Fibroblast of the aortic adventitia (primary cell): ENCODE data around the gene TEFM. TPM values are rescaled to one million over a fixed set of nuclear protein-coding genes. Genes with fewer than 3 reads are reported as not detected.

Experiments used
- DNase-seq: peaks from one replicate; pipeline ENCODE4 v3.0.0-alpha.2; 2010; ENCODE audit warnings: low read depth
- H3K4me3 ChIP-seq: 2 replicates; pipeline ENCODE4 v1.5.1; 2011; ENCODE audit warnings: low read depth, mild to moderate bottlenecking, control low read depth, low read length, moderate library complexity
- total RNA-seq: library from RNA; depleted of rRNA; stranded (reverse); fragments of >200 nt; gene quantifications from 2 replicates; pipeline ENCODE4 v1.2.3, GENCODE V29; 2012; ENCODE audit warnings: low replicate concordance
- TF ChIP-seq, protein P1 (sequence below): IDR thresholded peaks from 2 replicates; pipeline ENCODE4 v1.5.1; 2011; ENCODE audit warnings: mild to moderate bottlenecking, low read length, control low read depth, inconsistent platforms; ENCODE audit not compliant: insufficient read depth

Gene TEFM, protein sequence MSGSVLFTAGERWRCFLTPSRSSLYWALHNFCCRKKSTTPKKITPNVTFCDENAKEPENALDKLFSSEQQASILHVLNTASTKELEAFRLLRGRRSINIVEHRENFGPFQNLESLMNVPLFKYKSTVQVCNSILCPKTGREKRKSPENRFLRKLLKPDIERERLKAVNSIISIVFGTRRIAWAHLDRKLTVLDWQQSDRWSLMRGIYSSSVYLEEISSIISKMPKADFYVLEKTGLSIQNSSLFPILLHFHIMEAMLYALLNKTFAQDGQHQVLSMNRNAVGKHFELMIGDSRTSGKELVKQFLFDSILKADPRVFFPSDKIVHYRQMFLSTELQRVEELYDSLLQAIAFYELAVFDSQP
- total RNA-seq: 6.1 and 21.0 TPM in 2 replicates

DNA sequence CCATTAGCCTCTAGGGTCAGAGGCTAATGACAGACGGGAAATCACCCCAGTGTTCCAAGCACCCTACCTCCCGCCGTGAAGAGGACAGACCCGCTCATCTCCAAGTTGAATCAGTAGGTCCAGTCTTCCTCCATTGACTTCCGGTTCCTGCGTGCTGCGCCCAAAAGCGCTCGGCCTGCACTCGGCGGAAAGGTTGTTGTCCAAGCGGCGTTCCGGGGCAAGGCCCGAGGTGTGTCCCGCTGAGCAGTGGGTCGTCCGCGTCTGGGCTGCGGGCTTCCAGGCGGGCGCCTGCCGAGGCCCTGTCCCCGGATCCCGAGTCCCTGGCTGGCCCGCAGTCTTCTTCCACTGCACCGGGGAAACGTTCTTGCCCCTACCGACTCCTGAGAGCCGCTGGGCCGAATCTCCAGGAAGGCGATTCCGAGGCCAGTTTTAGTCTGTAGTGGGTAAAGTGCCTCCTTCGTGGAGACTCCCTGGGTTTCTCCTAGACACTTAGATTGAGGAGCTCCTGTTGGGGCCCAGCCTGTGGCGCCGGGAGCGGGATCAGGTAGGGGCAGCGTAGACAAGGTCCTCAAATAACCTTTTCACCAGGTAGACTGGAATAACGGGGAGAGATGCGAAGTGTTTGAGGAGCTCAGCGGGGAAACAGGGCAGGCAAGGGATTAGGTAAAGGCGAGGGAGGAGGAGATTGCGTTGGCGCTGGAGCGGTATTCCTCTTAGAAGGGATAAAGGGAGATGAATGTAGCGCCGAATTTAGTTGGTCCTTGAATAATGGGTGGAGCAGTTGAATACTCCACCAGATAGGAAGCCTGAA lies at the start of gene TEFM:
TSS of gene TEFM (minus strand) at position 138 of the 811 bp plus-strand sequence. CDS start at position 98, 40 bp downstream.
- peak; percentile 93 for DNase-seq
- TF ChIP-seq, protein P1, sequence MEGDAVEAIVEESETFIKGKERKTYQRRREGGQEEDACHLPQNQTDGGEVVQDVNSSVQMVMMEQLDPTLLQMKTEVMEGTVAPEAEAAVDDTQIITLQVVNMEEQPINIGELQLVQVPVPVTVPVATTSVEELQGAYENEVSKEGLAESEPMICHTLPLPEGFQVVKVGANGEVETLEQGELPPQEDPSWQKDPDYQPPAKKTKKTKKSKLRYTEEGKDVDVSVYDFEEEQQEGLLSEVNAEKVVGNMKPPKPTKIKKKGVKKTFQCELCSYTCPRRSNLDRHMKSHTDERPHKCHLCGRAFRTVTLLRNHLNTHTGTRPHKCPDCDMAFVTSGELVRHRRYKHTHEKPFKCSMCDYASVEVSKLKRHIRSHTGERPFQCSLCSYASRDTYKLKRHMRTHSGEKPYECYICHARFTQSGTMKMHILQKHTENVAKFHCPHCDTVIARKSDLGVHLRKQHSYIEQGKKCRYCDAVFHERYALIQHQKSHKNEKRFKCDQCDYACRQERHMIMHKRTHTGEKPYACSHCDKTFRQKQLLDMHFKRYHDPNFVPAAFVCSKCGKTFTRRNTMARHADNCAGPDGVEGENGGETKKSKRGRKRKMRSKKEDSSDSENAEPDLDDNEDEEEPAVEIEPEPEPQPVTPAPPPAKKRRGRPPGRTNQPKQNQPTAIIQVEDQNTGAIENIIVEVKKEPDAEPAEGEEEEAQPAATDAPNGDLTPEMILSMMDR: no peak

DNA sequence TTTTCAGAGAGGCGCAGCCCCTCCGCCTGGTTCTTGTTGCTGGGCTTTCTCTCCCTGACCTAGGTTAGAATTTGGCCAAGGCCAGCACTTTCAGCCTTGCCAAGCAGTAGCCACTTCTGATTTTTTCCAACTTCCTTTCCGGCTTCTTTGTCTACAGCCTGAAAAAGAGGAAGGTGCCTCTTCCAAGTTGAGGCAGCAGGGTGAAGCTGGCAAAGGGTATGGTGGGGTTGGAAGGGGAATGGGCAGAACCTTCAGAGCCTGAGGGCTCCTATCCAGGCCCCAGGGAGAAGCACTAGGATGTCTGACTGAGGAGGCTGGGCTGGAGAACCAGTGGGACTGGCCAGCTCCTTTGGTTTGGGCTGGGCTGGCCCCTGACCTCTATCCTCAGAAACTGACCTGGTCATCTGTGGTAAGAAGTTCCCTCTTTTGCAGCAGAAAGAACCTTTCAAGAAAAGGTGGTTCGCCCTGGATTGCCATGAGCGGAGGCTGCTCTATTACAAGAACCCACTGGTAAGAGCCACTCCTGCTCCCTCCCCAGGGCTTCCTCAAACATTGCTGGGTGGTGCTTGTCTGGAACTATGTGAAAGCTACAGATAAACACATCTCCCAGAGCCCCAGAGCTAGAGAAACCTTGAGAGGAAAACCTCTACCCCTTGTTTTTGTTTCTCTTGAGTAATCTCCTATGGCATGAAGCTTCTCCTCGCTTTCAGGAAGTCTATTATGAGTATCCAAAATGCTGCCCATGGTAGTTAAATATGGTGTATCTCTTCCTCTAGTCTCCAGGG lies 48.2 kb upstream of the TEFM start:
- H3K4me3 ChIP-seq: no peak overlapping the region
- TF ChIP-seq, protein P1: no peak
- DNase-seq: peak; percentile 15

More for the DNA sequence above, at the start of gene TEFM:
- peak within 1 kb of the TSS; percentile 96 for H3K4me3 ChIP-seq

DNA sequence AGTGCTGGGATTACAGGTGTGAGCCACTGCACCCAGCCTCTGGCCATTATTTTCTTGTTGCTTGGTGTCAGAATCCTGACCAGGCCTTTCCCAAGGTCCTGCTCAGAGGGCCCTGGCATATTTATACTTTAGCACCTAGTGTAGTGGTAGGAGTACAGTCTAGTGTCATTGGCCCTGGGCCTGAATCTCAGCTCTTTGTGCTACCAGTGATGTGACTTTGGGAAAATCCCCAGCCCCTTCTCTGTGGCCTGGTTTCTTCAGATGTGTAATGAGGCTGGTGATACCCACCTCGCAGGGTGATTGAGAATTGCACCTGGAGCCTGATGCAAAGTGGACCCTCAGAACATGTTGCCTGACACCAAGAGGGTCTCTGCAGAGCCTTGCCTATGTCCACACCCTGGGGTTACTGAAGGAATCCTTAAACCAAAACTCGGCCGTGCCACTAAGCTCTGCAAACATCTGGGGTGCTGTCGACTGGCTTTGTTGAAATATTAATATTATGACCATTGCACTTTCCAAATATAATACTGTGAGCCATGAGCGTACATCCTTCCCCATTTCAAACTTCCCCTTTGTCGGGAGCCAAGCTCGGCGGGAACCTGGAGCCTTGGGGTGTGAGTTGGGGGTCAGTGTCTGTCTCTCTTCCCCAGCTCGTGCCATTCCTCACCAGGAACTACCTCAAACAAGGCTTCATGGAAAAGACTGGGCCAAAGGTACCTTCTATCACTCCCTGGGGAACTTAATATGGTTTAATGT lies 46.8 kb upstream of the TEFM start:
- no peak for DNase-seq
- TF ChIP-seq, protein P1: no peak
- H3K4me3 ChIP-seq: no peak overlapping the region

DNA sequence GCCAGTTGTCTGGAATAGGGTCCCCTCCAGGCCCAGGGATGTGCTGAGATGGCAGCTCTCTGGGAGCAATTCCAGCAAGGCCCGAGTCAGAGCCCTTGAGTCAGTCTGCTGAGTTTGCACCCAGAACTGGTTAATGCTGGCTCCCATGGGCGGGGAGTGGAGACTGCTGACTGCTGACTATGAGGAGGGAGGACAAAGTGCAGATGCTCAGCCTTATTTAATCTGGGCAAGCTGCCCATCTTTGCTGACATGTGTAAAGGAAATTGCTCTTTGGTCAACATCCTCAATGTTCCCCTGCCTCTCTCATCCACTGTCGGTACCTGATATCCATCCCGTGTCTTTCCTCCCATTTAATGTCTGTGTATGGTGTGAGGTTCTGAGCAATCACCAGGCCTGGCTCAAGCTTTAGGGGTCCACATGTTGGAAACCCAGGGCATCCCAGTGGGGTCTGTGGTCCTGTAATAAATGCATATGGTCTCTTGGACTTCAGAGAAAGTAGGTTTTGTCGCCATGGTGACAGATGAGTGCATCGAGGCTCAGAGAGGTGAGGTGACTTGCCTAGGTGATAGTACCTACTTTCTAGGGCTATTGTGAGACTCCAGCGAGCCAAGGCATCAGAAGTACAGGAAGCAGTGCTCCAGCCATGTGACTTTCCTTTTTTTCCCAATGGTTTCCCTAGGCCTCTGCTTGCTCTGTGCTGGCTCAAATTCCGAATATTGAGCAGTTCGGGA lies 44.8 kb upstream of the TEFM start:
- TF ChIP-seq, protein P1: no peak
- H3K4me3 ChIP-seq: no peak overlapping the region

DNA sequence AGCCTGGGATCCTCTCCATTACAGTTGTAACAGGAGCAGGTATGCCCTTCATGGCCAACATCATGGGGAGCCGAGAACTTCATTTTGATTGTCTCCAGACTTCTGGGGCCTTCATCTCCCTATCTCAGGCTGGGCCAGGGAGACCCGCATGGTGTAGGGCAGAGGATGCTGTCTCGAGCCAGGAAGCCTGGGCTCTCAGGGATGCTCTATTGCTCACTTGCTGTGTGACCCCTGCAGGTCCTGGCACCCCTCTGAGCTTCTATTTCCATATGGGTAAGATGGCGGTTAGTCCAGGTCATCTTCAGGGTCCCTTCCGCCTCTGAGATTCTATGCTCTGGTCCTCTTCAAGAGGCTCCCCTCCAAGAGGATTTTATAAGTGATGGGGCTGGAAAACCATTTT lies 44.2 kb upstream of the TEFM start:
- H3K4me3 ChIP-seq: no peak overlapping the region
- TF ChIP-seq, protein P1: no peak
- DNase-seq: no peak

More for the DNA sequence above, 44.8 kb upstream of the TEFM start:
- peak; percentile 91 for DNase-seq
